Stimulated activated naive CD8-positive, alpha-beta T cell treated with anti-CD3 and anti-CD28 coated beads, Interleukin-15, Interleukin-2, amounts not matched to agents 100 ng/mL and 50 ng/mL, for 24 hours (primary cell): ENCODE measurements around the gene BTBD9.

Experiments
- H3K27ac Mint-ChIP-seq: one replicate; pipeline ENCODE4 v1.8.0; 2021; ENCODE audit warnings: mild to moderate bottlenecking, mixed read lengths
- H3K27me3 Mint-ChIP-seq: one replicate; pipeline ENCODE4 v1.8.0; 2021; ENCODE audit warnings: mixed read lengths
- H3K36me3 Mint-ChIP-seq: one replicate; pipeline ENCODE4 v1.8.0; 2021; ENCODE audit warnings: low read depth, mixed read lengths
- H3K4me1 Mint-ChIP-seq: one replicate; pipeline ENCODE4 v1.8.0; 2021; ENCODE audit warnings: low read depth, mixed read lengths
- H3K4me3 Mint-ChIP-seq: one replicate; pipeline ENCODE4 v1.8.0; 2021; ENCODE audit warnings: mild to moderate bottlenecking, mixed read lengths
- H3K9me3 Mint-ChIP-seq: one replicate; pipeline ENCODE4 v1.8.0; 2021; ENCODE audit warnings: mixed read lengths

BTBD9 gene

GRCh38 chr6:38290133-38290799, 349.5 kb downstream of the BTBD9 start:
- peaks cover 15% of the 10 kb centered on the region for H3K36me3 Mint-ChIP-seq
- no peaks in the 10 kb centered on the region for H3K9me3 Mint-ChIP-seq
- peaks cover 2% of the 10 kb centered on the region for H3K4me1 Mint-ChIP-seq
- no peak overlapping the region for H3K27ac Mint-ChIP-seq
- no peak overlapping the region for H3K4me3 Mint-ChIP-seq
- H3K27me3 Mint-ChIP-seq: no peaks in the 10 kb centered on the region

GRCh38 chr6:38287487-38287886, 352.2 kb downstream of the BTBD9 start:
- H3K27me3 Mint-ChIP-seq: no peaks in the 10 kb centered on the region
- no peak overlapping the region for H3K27ac Mint-ChIP-seq
- H3K9me3 Mint-ChIP-seq: no peaks in the 10 kb centered on the region
- H3K4me3 Mint-ChIP-seq: no peak overlapping the region
- peaks cover 19% of the 10 kb centered on the region for H3K36me3 Mint-ChIP-seq
- peaks cover 26% of the 10 kb centered on the region for H3K4me1 Mint-ChIP-seq

- Mint-ChIP-seq H3K4me1 (peaks cover 26% of the 10 kb centered on the region), H3K27me3 (no peaks in the 10 kb centered on the region), H3K36me3 (peaks cover 19% of the 10 kb centered on the region), H3K4me3 (no peak overlapping the region), H3K9me3 (no peaks in the 10 kb centered on the region), H3K27ac (peak overlapping the region; percentile 5)
These were observed 354.8 kb downstream of the BTBD9 start for GRCh38 chr6:38284802-38285394.

GRCh38 chr6:38283734-38284362, 355.9 kb downstream of the BTBD9 start:
- Mint-ChIP-seq H3K4me3 (peak overlapping the region; percentile 6), H3K27ac (peak overlapping the region; percentile 5), H3K27me3 (no peaks in the 10 kb centered on the region), H3K36me3 (peaks cover 20% of the 10 kb centered on the region), H3K4me1 (peaks cover 26% of the 10 kb centered on the region), H3K9me3 (no peaks in the 10 kb centered on the region)

GRCh38 chr6:38282911-38283310, 356.8 kb downstream of the BTBD9 start:
- H3K27me3 Mint-ChIP-seq: no peaks in the 10 kb centered on the region
- peaks cover 26% of the 10 kb centered on the region for H3K4me1 Mint-ChIP-seq
- no peak overlapping the region for H3K27ac Mint-ChIP-seq
- no peaks in the 10 kb centered on the region for H3K9me3 Mint-ChIP-seq
- H3K4me3 Mint-ChIP-seq: no peak overlapping the region
- H3K36me3 Mint-ChIP-seq: peaks cover 20% of the 10 kb centered on the region

GRCh38 chr6:38281126-38281525, 358.6 kb downstream of the BTBD9 start:
- H3K4me3 Mint-ChIP-seq: no peak overlapping the region
- H3K9me3 Mint-ChIP-seq: no peaks in the 10 kb centered on the region
- peaks cover 21% of the 10 kb centered on the region for H3K36me3 Mint-ChIP-seq
- H3K4me1 Mint-ChIP-seq: peaks cover 26% of the 10 kb centered on the region
- H3K27me3 Mint-ChIP-seq: no peaks in the 10 kb centered on the region
- H3K27ac Mint-ChIP-seq: no peak overlapping the region

GRCh38 chr6:38279963-38280588, 359.7 kb downstream of the BTBD9 start:
- Mint-ChIP-seq H3K4me3 (no peak overlapping the region), H3K27me3 (no peaks in the 10 kb centered on the region), H3K9me3 (no peaks in the 10 kb centered on the region), H3K4me1 (peaks cover 22% of the 10 kb centered on the region), H3K36me3 (peaks cover 18% of the 10 kb centered on the region), H3K27ac (no peak overlapping the region)

GRCh38 chr6:38279423-38279822, 360.3 kb downstream of the BTBD9 start:
- Mint-ChIP-seq H3K4me1 (peaks cover 17% of the 10 kb centered on the region), H3K36me3 (peaks cover 14% of the 10 kb centered on the region), H3K4me3 (no peak overlapping the region), H3K9me3 (no peaks in the 10 kb centered on the region), H3K27me3 (no peaks in the 10 kb centered on the region), H3K27ac (no peak overlapping the region)

GRCh38 chr6:38273325-38273724, 366.4 kb downstream of the BTBD9 start:
- Mint-ChIP-seq H3K27me3 (no peaks in the 10 kb centered on the region), H3K27ac (no peak overlapping the region), H3K4me3 (no peak overlapping the region), H3K4me1 (peaks cover 19% of the 10 kb centered on the region), H3K9me3 (peaks cover 3% of the 10 kb centered on the region), H3K36me3 (peaks cover 6% of the 10 kb centered on the region)

GRCh38 chr6:38272222-38272621, 367.5 kb downstream of the BTBD9 start:
- Mint-ChIP-seq H3K4me1 (peaks cover 19% of the 10 kb centered on the region), H3K36me3 (peaks cover 6% of the 10 kb centered on the region), H3K27me3 (no peaks in the 10 kb centered on the region), H3K27ac (no peak overlapping the region), H3K9me3 (peaks cover 3% of the 10 kb centered on the region), H3K4me3 (no peak overlapping the region)

- no peaks in the 10 kb centered on the region for H3K27me3 Mint-ChIP-seq
- no peak overlapping the region for H3K27ac Mint-ChIP-seq
- H3K4me1 Mint-ChIP-seq: peaks cover 19% of the 10 kb centered on the region
- no peaks in the 10 kb centered on the region for H3K36me3 Mint-ChIP-seq
- H3K4me3 Mint-ChIP-seq: no peak overlapping the region
- peaks cover 3% of the 10 kb centered on the region for H3K9me3 Mint-ChIP-seq
These were observed 368.6 kb downstream of the BTBD9 start for GRCh38 chr6:38271081-38271480.

- Mint-ChIP-seq H3K27ac (no peak overlapping the region), H3K27me3 (no peaks in the 10 kb centered on the region), H3K4me1 (peaks cover 19% of the 10 kb centered on the region), H3K9me3 (peaks cover 3% of the 10 kb centered on the region), H3K4me3 (no peak overlapping the region), H3K36me3 (no peaks in the 10 kb centered on the region)
These were observed 369.4 kb downstream of the BTBD9 start for GRCh38 chr6:38270367-38270766.

GRCh38 chr6:38269461-38270172, 370.1 kb downstream of the BTBD9 start:
- no peak overlapping the region for H3K27ac Mint-ChIP-seq
- peaks cover 3% of the 10 kb centered on the region for H3K36me3 Mint-ChIP-seq
- peaks cover 19% of the 10 kb centered on the region for H3K4me1 Mint-ChIP-seq
- H3K9me3 Mint-ChIP-seq: peaks cover 3% of the 10 kb centered on the region
- no peak overlapping the region for H3K4me3 Mint-ChIP-seq
- no peaks in the 10 kb centered on the region for H3K27me3 Mint-ChIP-seq

- H3K4me1 Mint-ChIP-seq: peaks cover 19% of the 10 kb centered on the region
- H3K27ac Mint-ChIP-seq: no peak overlapping the region
- peaks cover 10% of the 10 kb centered on the region for H3K36me3 Mint-ChIP-seq
- no peak overlapping the region for H3K4me3 Mint-ChIP-seq
- H3K27me3 Mint-ChIP-seq: no peaks in the 10 kb centered on the region
- H3K9me3 Mint-ChIP-seq: no peaks in the 10 kb centered on the region
These were observed 371.4 kb downstream of the BTBD9 start for GRCh38 chr6:38268342-38268741.

- Mint-ChIP-seq H3K27ac (no peak overlapping the region), H3K4me1 (peaks cover 27% of the 10 kb centered on the region), H3K27me3 (no peaks in the 10 kb centered on the region), H3K4me3 (no peak overlapping the region), H3K9me3 (no peaks in the 10 kb centered on the region), H3K36me3 (peaks cover 10% of the 10 kb centered on the region)
These were observed 372.8 kb downstream of the BTBD9 start for GRCh38 chr6:38266921-38267354.
